ENCODE measurements around the gene BAMBI. TPM values are rescaled to one million over a fixed set of nuclear protein-coding genes. Genes with fewer than 3 reads are reported as not detected.
A peak's percentile ranks its signal among the peaks of the same experiment; 100 is the strongest.
"Not testable (repeated sequence)": the region's sequence is repeated elsewhere in the genome, so short reads cannot be mapped to it uniquely, and the experiment has no call there.

BAMBI gene, protein sequence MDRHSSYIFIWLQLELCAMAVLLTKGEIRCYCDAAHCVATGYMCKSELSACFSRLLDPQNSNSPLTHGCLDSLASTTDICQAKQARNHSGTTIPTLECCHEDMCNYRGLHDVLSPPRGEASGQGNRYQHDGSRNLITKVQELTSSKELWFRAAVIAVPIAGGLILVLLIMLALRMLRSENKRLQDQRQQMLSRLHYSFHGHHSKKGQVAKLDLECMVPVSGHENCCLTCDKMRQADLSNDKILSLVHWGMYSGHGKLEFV
- not detected for total RNA-seq

DNA sequence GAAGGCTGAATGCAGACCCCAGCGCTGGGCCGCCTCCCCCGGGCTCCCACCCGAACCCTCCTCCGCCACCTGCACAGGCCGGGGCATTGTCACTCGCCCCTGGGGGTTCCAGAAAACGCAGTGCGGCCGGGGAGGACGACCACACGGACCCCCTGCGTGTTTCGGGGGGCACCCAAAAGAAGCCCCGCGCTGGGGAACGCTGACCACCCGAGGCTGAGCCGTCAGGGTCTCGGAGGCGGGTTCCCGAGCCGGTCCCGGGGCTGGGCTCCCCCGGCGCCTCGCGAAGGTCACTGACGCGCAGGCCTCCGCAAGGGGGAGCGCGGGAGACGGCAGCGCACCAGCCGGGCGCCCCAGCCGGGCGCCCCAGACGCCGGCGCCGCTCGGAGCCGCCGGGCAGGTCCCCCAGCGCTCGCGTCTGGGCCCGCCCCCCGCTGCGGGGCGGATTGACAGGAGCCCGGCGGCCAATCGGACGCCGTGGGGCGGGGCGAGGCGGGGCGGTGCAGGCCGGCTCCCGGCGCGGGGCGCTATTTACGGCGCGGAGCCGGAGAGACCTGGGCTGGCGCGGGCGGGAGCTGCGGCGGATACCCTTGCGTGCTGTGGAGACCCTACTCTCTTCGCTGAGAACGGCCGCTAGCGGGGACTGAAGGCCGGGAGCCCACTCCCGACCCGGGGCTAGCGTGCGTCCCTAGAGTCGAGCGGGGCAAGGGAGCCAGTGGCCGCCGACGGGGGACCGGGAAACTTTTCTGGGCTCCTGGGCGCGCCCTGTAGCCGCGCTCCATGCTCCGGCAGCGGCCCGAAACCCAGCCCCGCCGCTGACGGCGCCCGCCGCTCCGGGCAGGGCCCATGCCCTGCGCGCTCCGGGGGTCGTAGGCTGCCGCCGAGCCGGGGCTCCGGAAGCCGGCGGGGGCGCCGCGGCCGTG lies at the start of gene BAMBI:
BAMBI (plus strand) TSS at position 554 of the 920 bp plus-strand sequence. CDS start 377 bp downstream, outside the sequence.
- H3K27ac Mint-ChIP-seq = no peak within 1 kb of the TSS
- DNase-seq = peak; percentile 89
- no peaks in the 10 kb centered on the region for H3K9me3 Mint-ChIP-seq
- peaks cover 76% of the 10 kb centered on the region for H3K27me3 Mint-ChIP-seq
- peaks cover 25% of the 10 kb centered on the region for H3K4me1 Mint-ChIP-seq
- CTCF ChIA-PET = interaction anchor here (0.5 to 0.8 kb wide), 2 partner anchors 19 to 132 kb away, joined by 3 read pairs; no protein-coding TSS in a partner anchor
- peaks cover 4% of the 10 kb centered on the region for H3K36me3 Mint-ChIP-seq (ENCODE audit: low read depth)
- POLR2A ChIA-PET = no interaction called here
- H3K4me3 Mint-ChIP-seq = peak within 1 kb of the TSS; percentile 63

DNA sequence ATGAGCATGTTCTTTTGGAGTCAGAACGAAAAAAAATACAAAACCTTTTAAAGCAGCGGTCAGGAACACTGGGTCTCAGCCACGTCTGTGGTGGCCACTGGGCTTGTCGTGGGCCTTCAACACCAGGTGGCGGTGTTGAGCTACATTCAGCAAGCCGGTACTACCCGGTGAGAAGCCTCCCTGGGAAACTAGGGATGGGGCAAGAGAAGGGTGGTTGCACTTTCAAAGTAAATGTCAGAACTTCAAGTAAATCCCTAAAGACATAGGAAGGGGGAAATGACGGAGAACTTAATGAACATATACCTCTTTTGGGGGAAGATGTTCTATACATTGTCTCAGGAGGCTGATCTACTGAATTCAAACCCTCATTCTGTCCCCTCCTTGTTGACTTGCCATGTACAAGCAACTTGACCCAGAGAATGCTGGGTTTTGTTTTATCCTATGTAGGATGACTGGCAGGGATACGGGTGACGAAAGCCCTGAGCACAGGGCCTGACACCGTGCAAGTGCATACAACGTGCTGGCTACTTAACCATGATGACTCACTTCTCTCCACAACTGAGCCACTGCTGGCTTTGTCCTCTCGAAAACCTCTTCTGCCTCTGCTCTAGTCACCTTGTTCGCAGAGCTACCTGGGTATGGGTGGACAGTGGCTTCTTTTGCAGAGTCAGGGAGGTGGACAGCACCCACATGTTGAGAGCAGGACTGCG lies 49.0 kb upstream of the BAMBI start:
- no peaks in the 10 kb centered on the region for H3K9me3 Mint-ChIP-seq
- CTCF ChIA-PET = interaction anchor here (0.6 to 2.2 kb wide), 5 partner anchors 9 to 1355 kb away, joined by 3 to 11 read pairs (median 4); no protein-coding TSS in a partner anchor

DNA sequence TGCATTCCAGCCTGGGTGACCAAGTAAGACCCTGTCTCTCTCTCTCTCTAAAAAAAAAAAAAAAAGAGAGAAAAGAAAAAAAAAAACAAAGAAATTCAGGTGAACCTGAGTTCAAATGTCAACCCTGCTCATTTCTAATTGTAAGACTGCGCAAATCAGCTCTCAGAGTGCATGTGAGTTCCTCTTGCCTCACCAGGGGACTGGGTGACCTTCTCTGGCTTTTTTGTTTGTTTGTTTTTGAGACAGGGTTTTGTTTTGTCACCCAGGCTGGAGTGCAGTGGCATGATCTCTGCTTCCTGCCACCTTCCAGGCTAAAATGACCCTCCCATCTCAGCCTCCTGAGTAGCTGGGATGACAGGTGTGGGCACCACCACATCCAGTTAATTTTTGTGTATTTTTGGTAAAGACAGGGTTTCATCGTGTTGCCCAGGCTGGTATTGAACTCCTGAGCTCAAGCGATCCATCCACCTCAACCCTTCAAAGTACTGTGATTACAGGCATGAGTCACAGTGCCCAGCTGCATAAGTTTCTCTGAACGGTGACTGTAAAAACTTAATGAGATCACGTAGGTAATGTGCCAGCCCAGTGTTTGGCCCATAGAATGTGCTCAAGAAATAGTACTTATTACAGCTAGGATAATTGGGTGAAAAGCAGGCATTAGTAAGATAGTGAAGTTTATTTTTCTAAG lies 45.3 kb upstream of the BAMBI start:
- Mint-ChIP-seq H3K27ac (no peak overlapping the region), H3K36me3 (ENCODE audit: low read depth) (no peaks in the 10 kb centered on the region), H3K4me3 (no peak overlapping the region), H3K27me3 (peaks cover 7% of the 10 kb centered on the region), H3K9me3 (no peaks in the 10 kb centered on the region), H3K4me1 (no peaks in the 10 kb centered on the region)
- ChIA-PET POLR2A (no interaction called here), CTCF (interaction anchor here (0.7 to 0.8 kb wide), 2 partner anchors 25 to 1031 kb away, joined by 3 to 5 read pairs; no protein-coding TSS in a partner anchor)
- DNase-seq = no peak

More for the DNA sequence above, 49.0 kb upstream of the BAMBI start:
- H3K4me3 Mint-ChIP-seq = no peak overlapping the region
- no peaks in the 10 kb centered on the region for H3K4me1 Mint-ChIP-seq
- no peak overlapping the region for H3K27ac Mint-ChIP-seq
- DNase-seq = peak; percentile 75
- POLR2A ChIA-PET = no interaction called here
- no peaks in the 10 kb centered on the region for H3K36me3 Mint-ChIP-seq (ENCODE audit: low read depth)
- H3K27me3 Mint-ChIP-seq = peaks cover 10% of the 10 kb centered on the region

DNA sequence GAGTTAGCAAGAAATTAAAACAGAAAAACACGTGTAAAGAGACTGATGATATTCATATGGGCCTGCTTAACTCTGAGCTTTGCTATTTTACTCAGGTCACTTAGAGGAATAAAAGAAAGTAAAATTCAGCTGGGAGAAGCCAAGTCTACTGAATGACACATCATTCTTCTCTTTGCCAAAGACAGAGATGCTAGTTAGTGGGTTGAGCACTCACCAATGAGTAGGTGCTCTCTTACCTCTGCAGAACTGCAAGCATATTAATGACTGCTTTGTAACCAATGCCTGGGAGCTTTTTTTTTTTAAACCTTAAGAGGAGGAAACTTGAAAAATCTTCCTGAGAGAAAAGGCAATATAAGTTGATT lies 44.8 kb upstream of the BAMBI start:
- H3K4me1 Mint-ChIP-seq = no peaks in the 10 kb centered on the region
- no peak overlapping the region for H3K27ac Mint-ChIP-seq
- no peaks in the 10 kb centered on the region for H3K9me3 Mint-ChIP-seq
- ChIA-PET CTCF (interaction anchor here (0.8 kb wide), 1 partner anchor 26 kb away, joined by 3 read pairs; no protein-coding TSS in a partner anchor), POLR2A (no interaction called here)
- H3K4me3 Mint-ChIP-seq = no peak overlapping the region
- peaks cover 4% of the 10 kb centered on the region for H3K27me3 Mint-ChIP-seq
- H3K36me3 Mint-ChIP-seq (ENCODE audit: low read depth) = no peaks in the 10 kb centered on the region
- DNase-seq = no peak

- Mint-ChIP-seq H3K27ac (no peak overlapping the region), H3K9me3 (no peaks in the 10 kb centered on the region), H3K4me1 (no peaks in the 10 kb centered on the region), H3K27me3 (peaks cover 4% of the 10 kb centered on the region), H3K4me3 (no peak overlapping the region), H3K36me3 (ENCODE audit: low read depth) (no peaks in the 10 kb centered on the region)
- ChIA-PET CTCF (no interaction called here), POLR2A (no interaction called here)
- no peak for DNase-seq
Measured at GRCh38 chr10:28633750-28634149, 43.6 kb upstream of the BAMBI start.

DNA sequence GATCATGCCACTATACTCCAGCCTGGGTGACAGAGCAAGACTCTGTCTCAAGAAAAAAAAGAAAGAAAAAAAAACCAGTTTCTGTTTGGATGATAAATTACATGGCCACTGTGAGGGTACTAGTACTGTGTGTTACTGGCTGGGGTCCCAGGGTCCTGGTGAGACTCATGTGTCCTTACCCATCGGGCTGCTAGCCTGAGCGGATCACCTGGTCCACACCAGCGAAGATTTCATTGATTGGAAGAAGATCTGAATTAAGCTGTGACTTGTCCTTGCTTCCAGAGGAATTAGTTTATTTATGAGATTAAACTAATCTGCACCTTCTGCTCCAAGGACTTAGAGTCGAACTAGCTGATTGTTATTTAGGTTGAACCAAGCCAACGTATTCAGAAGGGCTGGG lies 40.0 kb upstream of the BAMBI start:
- Mint-ChIP-seq H3K9me3 (no peaks in the 10 kb centered on the region), H3K27me3 (peaks cover 3% of the 10 kb centered on the region), H3K27ac (no peak overlapping the region), H3K4me3 (no peak overlapping the region), H3K36me3 (ENCODE audit: low read depth) (no peaks in the 10 kb centered on the region), H3K4me1 (no peaks in the 10 kb centered on the region)
- ChIA-PET POLR2A (no interaction called here), CTCF (interaction anchor here (0.7 kb wide), 1 partner anchor 26 kb away, joined by 3 read pairs; no protein-coding TSS in a partner anchor)
- DNase-seq = no peak

GRCh38 chr10:28638392-28638791 lies 38.9 kb upstream of the BAMBI start:
- H3K4me3 Mint-ChIP-seq = no peak overlapping the region

GRCh38 chr10:28640551-28640950 lies 36.8 kb upstream of the BAMBI start:
- Mint-ChIP-seq H3K4me1 (no peaks in the 10 kb centered on the region), H3K4me3 (no peak overlapping the region), H3K36me3 (ENCODE audit: low read depth) (no peaks in the 10 kb centered on the region), H3K27me3 (peaks cover 3% of the 10 kb centered on the region), H3K27ac (no peak overlapping the region), H3K9me3 (no peaks in the 10 kb centered on the region)
- DNase-seq = no peak
- ChIA-PET CTCF (no interaction called here), POLR2A (no interaction called here)

More at GRCh38 chr10:28638392-28638791, 38.9 kb upstream of the BAMBI start:
- ChIA-PET POLR2A (no interaction called here), CTCF (no interaction called here)
- no peaks in the 10 kb centered on the region for H3K4me1 Mint-ChIP-seq
- no peak for DNase-seq
- H3K27ac Mint-ChIP-seq = no peak overlapping the region
- peaks cover 3% of the 10 kb centered on the region for H3K27me3 Mint-ChIP-seq
- H3K36me3 Mint-ChIP-seq (ENCODE audit: low read depth) = no peaks in the 10 kb centered on the region
- no peaks in the 10 kb centered on the region for H3K9me3 Mint-ChIP-seq

DNA sequence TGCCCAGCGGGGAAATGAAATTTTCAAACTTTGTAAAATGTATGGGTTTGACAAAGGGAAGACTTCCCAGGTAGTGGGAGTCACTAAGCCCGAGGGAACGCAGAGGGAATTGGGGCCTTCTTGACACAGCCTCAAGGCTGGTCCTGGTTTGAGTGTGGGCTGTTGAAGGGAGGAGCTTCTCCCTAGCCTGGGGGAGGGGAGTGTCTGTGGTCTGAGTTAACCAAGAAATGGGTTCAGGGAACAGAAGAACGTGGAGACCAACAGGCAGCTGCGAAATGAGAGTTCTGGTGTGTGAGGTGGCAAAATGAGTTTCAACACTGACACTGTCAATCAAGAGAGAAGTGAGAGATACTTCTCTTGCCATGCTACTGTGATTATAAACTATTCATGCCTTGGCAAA lies 32.7 kb upstream of the BAMBI start:
- peaks cover 3% of the 10 kb centered on the region for H3K27me3 Mint-ChIP-seq
- H3K4me1 Mint-ChIP-seq = no peaks in the 10 kb centered on the region
- no peak overlapping the region for H3K4me3 Mint-ChIP-seq
- POLR2A ChIA-PET = no interaction called here
- DNase-seq = no peak
- CTCF ChIA-PET = no interaction called here
- no peaks in the 10 kb centered on the region for H3K36me3 Mint-ChIP-seq (ENCODE audit: low read depth)
- no peaks in the 10 kb centered on the region for H3K9me3 Mint-ChIP-seq
- no peak overlapping the region for H3K27ac Mint-ChIP-seq

- Mint-ChIP-seq H3K4me3 (no peak overlapping the region), H3K9me3 (no peaks in the 10 kb centered on the region), H3K27me3 (peaks cover 2% of the 10 kb centered on the region), H3K27ac (no peak overlapping the region), H3K36me3 (ENCODE audit: low read depth) (no peaks in the 10 kb centered on the region), H3K4me1 (no peaks in the 10 kb centered on the region)
- DNase-seq = no peak
- ChIA-PET POLR2A (no interaction called here), CTCF (no interaction called here)
Measured at GRCh38 chr10:28652106-28652505, 25.2 kb upstream of the BAMBI start.

DNA sequence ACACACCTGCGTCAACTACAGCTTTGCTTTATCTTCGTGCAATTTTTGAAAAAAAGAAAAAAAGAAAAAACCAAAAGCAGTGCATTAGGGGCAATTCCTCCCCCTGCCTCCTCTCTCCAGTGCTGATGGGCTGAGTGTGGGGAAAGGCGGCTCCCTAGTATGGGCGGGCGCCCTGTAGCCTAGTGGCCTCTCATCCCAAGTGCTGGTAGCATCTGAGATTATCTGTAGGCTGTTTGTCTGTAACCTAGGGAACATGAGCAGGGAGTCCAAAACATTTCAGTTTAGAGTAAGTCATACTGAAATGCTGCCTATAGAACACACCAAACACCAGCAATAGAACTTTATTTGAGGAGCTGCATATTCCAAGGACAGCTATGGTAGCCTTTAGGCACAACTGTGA lies 24.6 kb upstream of the BAMBI start:
- Mint-ChIP-seq H3K27me3 (peaks cover 2% of the 10 kb centered on the region), H3K36me3 (ENCODE audit: low read depth) (no peaks in the 10 kb centered on the region), H3K9me3 (no peaks in the 10 kb centered on the region), H3K4me1 (no peaks in the 10 kb centered on the region), H3K27ac (no peak overlapping the region), H3K4me3 (no peak overlapping the region)
- POLR2A ChIA-PET = no interaction called here
- CTCF ChIA-PET = no interaction called here
- DNase-seq = no peak

DNA sequence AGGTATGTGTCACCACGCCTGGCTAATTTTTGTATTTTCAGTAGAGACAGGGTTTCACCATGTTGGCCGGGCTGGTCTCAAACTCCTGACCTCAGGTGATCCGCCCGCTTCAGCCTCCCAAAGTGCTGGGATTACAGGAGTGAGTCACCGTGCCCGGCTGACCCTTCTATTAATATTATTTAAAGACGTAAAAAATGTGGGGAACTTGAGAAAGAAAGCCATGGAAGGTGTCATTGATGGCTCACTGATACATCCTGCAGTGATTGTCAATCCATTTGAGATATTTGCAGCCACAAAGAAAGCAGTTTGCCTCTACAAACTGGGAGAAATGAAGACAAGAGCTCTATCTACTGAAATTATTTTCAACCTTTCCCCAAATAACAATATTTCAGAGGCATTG lies 18.5 kb upstream of the BAMBI start:
- POLR2A ChIA-PET, H3K27me3 Mint-ChIP-seq, CTCF ChIA-PET: not testable (repeated sequence)

More for the DNA sequence above, 18.5 kb upstream of the BAMBI start:
- DNase-seq; H3K36me3 Mint-ChIP-seq (ENCODE audit: low read depth); H3K27ac Mint-ChIP-seq; H3K9me3 Mint-ChIP-seq; H3K4me1 Mint-ChIP-seq; H3K4me3 Mint-ChIP-seq: not testable (repeated sequence)
